Measurements from ENCODE around the gene LARGE1. TPM values are rescaled to one million over a fixed set of nuclear protein-coding genes. Genes with fewer than 3 reads are reported as not detected.

LARGE1 gene
- total and polyA plus RNA-seq, 2 of the 8 experiments (the other 6 are each of a cell fraction or from before 2014, with no cell fraction given), result 43.7 to 83.0 TPM

DNA sequence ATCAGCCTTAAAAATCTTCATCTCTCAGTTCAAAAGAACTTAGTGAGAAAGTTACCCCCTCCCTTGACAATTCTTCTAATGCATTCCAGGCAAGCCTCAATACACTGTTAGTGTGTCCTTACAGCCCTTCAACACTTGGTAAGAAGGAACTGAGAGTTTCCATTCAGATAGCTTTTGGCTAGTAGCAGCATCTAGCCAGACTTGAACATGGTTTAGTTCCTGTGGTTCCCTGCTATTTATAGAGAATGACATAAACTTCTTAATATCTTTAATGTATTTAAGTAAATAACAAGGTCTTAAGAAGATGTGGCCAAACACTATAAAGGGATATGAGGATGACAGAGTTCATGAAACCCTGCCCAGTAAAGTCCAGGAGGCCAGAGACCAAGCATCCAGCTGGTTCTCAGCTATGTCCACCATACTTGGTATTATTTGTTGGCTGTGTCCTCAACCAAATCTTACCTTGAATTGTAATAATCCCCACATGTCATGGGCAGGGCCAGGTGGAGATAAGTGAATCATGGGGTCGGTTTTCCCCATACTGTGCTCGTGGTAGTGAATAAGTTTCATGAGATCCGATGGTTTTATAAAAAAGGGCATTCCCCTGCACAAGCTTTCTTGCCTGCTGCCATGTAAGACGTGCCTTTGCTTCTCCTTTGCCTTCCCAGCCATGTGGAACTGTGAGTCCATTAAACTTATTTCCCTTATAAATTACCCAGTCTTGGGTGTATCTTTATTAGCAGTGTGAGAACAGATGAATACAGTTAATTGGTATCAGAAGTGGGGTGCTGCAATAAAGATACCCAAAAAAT lies 132.4 kb downstream of the LARGE1 start:
- 89% methylated on average over 4 of the region's 4 CpGs; no CpG with 5 or more reads in 1 of the 2 experiments for WGBS, 2 experiments (ENCODE audit: extremely low coverage in 1 of 2, insufficient coverage in 1 of 2, insufficient read length in 1 of 2, insufficient replicate concordance in 2 of 2, low coverage in 1 of 2, low lambda C conversion rate in 2 of 2, missing lambda C conversion rate in 1 of 2)
- H3K14ac ChIP-seq (ENCODE audit: insufficient read length), result no peak overlapping the region
- POLR2A ChIA-PET (ENCODE audit: partially characterized antibody), result no interaction called here
- peaks cover 0 to 27% (median 5%) of the 10 kb centered on the region in 4 experiments; a peak in 3 of 8 replicates for H3K36me3 ChIP-seq (ENCODE audit: control insufficient read depth in 2 of 4, insufficient read depth in 4 of 4, low read length in 3 of 4)
- H4K20me1 ChIP-seq (replicated peaks in 1 of 2; ENCODE audit: control insufficient read depth in 1 of 2, insufficient read depth in 2 of 2, low read length in 2 of 2), result peaks cover 2 to 7% of the 10 kb centered on the region in 2 experiments
- CTCF ChIA-PET (ENCODE audit: partially characterized antibody), result no interaction called here
- no peak overlapping the region for H3K27ac ChIP-seq (ENCODE audit: low read depth, low read length)
- no peak for TF ChIP-seq BRCA1 (IDR thresholded peaks at IDR 0.05; ENCODE audit: low read depth, low read length)
- no peak for TF ChIP-seq NANOG (IDR thresholded peaks at IDR 0.05; ENCODE audit: insufficient read depth, low read depth, low read length, poor library complexity, severe bottlenecking)
- TF ChIP-seq CREB1 (IDR thresholded peaks at IDR 0.05), result no peak
- TF ChIP-seq KDM4A (IDR thresholded peaks at IDR 0.05; ENCODE audit: low read depth, low read length, severe bottlenecking), result no peak
- no peak for TF ChIP-seq CEBPB (IDR thresholded peaks at IDR 0.05; ENCODE audit: low read depth, low read length)
- no peak for TF ChIP-seq GTF2F1 (IDR thresholded peaks at IDR 0.05; ENCODE audit: borderline replicate concordance, low read depth, low read length)
- H3K4me1 ChIP-seq (replicated peaks in 1 of 4; ENCODE audit: control insufficient read depth in 3 of 4, insufficient read depth in 4 of 4, low read length in 3 of 4), result peaks cover under 1 to 5% (median 1%) of the 10 kb centered on the region in 4 experiments; a peak in 4 of 7 replicates
- FAIRE-seq (no peak), DNase-seq (ENCODE audit: low read depth in 1 of 2, low spot score in 2 of 2) (no peak)
- no peak overlapping the region for H3K18ac ChIP-seq (ENCODE audit: extremely low read depth, low read length)
- H4K91ac ChIP-seq (replicated peaks; ENCODE audit: insufficient read length, low read length), result no peak overlapping the region
- no peak overlapping the region for H4K8ac ChIP-seq (ENCODE audit: extremely low read depth, insufficient read depth, low read length)
- H3K9me3 ChIP-seq (ENCODE audit: insufficient read depth in 2 of 2, low read depth in 1 of 2, low read length in 1 of 2), result peaks cover 27 to 28% of the 10 kb centered on the region in 2 experiments
- H3K4me3 ChIP-seq (ENCODE audit: extremely low read depth in 1 of 4, insufficient read depth in 2 of 4, low read depth in 3 of 4, low read length in 4 of 4), result no peak overlapping the region
- no peak overlapping the region for H3K23ac ChIP-seq (ENCODE audit: insufficient read length)
- H2BK20ac ChIP-seq (ENCODE audit: low read length), result no peak overlapping the region
- no peak overlapping the region for H3K9ac ChIP-seq (replicated peaks in 1 of 4; ENCODE audit: extremely low read depth in 1 of 4, low read depth in 3 of 4, low read length in 3 of 4)
- H2BK15ac ChIP-seq (ENCODE audit: low read length), result no peak overlapping the region
- no peak overlapping the region for H2AK5ac ChIP-seq (ENCODE audit: low read depth, low read length)
- no peaks in the 10 kb centered on the region for H3K23me2 ChIP-seq (ENCODE audit: low read depth, low read length)
- H2BK5ac ChIP-seq (ENCODE audit: low read depth, low read length), result no peak overlapping the region
- H2BK120ac ChIP-seq (replicated peaks; ENCODE audit: low read depth, low read length), result no peak overlapping the region
- H3K79me1 ChIP-seq (ENCODE audit: low read depth, low read length), result peaks cover 2% of the 10 kb centered on the region
- no peak overlapping the region for H2BK12ac ChIP-seq (ENCODE audit: low read depth, low read length)
- peaks cover 8 to 95% of the 10 kb centered on the region in 2 experiments for H3K79me2 ChIP-seq (ENCODE audit: control insufficient read depth in 1 of 2, insufficient read depth in 2 of 2, low read length in 2 of 2)
- H3K4ac ChIP-seq (replicated peaks; ENCODE audit: insufficient read length, low read depth, low read length), result no peak overlapping the region
- no peak overlapping the region for H4K5ac ChIP-seq (ENCODE audit: insufficient read length, low read depth, low read length)
- no peak overlapping the region for H3K56ac ChIP-seq (replicated peaks; ENCODE audit: insufficient read length, low read depth, low read length)
- H2AFZ ChIP-seq (ENCODE audit: low read length), result no peak overlapping the region
- H3K4me2 ChIP-seq (ENCODE audit: insufficient read depth in 1 of 2, low read depth in 2 of 2, low read length in 2 of 2), result no peak overlapping the region
- no peaks in the 10 kb centered on the region for H3K27me3 ChIP-seq (replicated peaks in 1 of 4; ENCODE audit: control insufficient read depth in 3 of 4, extremely low read depth in 1 of 4, insufficient read depth in 3 of 4, low read length in 3 of 4)
